ENCODE results near the gene LRRC23.
A peak's percentile ranks its signal among the peaks of the same experiment; 100 is the strongest.

Gene LRRC23

GRCh38 chr12:6946920-6947374 is 42.3 kb downstream of the LRRC23 start:
- DNase-seq, result no peak

GRCh38 chr12:6947615-6948014 is 43.0 kb downstream of the LRRC23 start:
- DNase-seq, result no peak

GRCh38 chr12:6948873-6949594 is 44.4 kb downstream of the LRRC23 start:
- no peak for DNase-seq

GRCh38 chr12:6950401-6950801 is 45.8 kb downstream of the LRRC23 start:
- DNase-seq, result no peak

GRCh38 chr12:6950811-6951540 is 46.4 kb downstream of the LRRC23 start, which contains the start of gene PTPN6:
Gene PTPN6, plus strand, starts transcription at chr12:6951356. Its CDS starts 157 bp downstream, at chr12:6951513.
- no peak for DNase-seq

GRCh38 chr12:6951551-6952120 is 47.0 kb downstream of the LRRC23 start:
- DNase-seq, result no peak

- DNase-seq, result no peak
Measured at GRCh38 chr12:6952121-6952862, 47.7 kb downstream of the LRRC23 start.

GRCh38 chr12:6952863-6953441 is 48.3 kb downstream of the LRRC23 start:
- DNase-seq, result no peak

GRCh38 chr12:6953442-6954315 is 49.1 kb downstream of the LRRC23 start:
- peak; percentile 33 for DNase-seq

- DNase-seq, result no peak
Measured at GRCh38 chr12:6954316-6955107, 49.9 kb downstream of the LRRC23 start.

GRCh38 chr12:6955108-6956020 is 50.7 kb downstream of the LRRC23 start:
- DNase-seq, result no peak

GRCh38 chr12:6956021-6956727 is 51.6 kb downstream of the LRRC23 start:
- DNase-seq, result no peak

GRCh38 chr12:6957151-6957701 is 52.6 kb downstream of the LRRC23 start:
- DNase-seq, result no peak

- no peak for DNase-seq
Measured at GRCh38 chr12:6957741-6958608, 53.4 kb downstream of the LRRC23 start.

- no peak for DNase-seq
Measured at GRCh38 chr12:6958609-6959057, 54.0 kb downstream of the LRRC23 start.

- no peak for DNase-seq
Measured at GRCh38 chr12:6959058-6959804, 54.6 kb downstream of the LRRC23 start.

Data from NCI-H1436 (cell line).